ENCODE results near the gene HSPA8.

Gene HSPA8

GRCh38 chr11:123073343-123074057, 11.6 kb upstream of the HSPA8 start:
- no peak overlapping the region for H4K8ac ChIP-seq (ENCODE audit: low read depth, low read length)
- no peak overlapping the region for H3K18ac ChIP-seq (ENCODE audit: low read length)
- DNase-seq (ENCODE audit: low spot score) = no peak
- H3K79me1 ChIP-seq (ENCODE audit: low read depth, low read length) = no peaks in the 10 kb centered on the region
- no peak overlapping the region for H2AK5ac ChIP-seq (ENCODE audit: low read depth, low read length)
- no peak overlapping the region for H3K4ac ChIP-seq (ENCODE audit: low read length)
- no peak overlapping the region for H3K14ac ChIP-seq (ENCODE audit: low read length)
- peaks cover 0 to 3% of the 10 kb centered on the region in 2 donors for H3K4me1 ChIP-seq (ENCODE audit: control insufficient read depth in 2 of 2, insufficient read depth in 1 of 2, low read depth in 1 of 2, low read length in 2 of 2)
- H2BK15ac ChIP-seq (ENCODE audit: low read length) = no peak overlapping the region
- H3K4me3 ChIP-seq (ENCODE audit: low read length in 2 of 2) = no peak overlapping the region
- H2BK5ac ChIP-seq (ENCODE audit: low read length) = no peak overlapping the region
- no peak overlapping the region for H3K23ac ChIP-seq (ENCODE audit: low read depth, low read length, poor library complexity)
- no CpG with 5 or more reads among the region's 14 CpGs for WGBS, 2 donors (ENCODE audit: extremely low coverage in 2 of 2, insufficient read length in 2 of 2, insufficient replicate concordance in 1 of 2)
- no peak overlapping the region for H3K9ac ChIP-seq (ENCODE audit: low read depth, low read length, poor library complexity)
- no peak overlapping the region for H2BK120ac ChIP-seq (ENCODE audit: low read depth, low read length)
- no peak overlapping the region for H3K4me2 ChIP-seq (ENCODE audit: insufficient read depth, low read length, poor library complexity, severe bottlenecking)
- H2AFZ ChIP-seq (ENCODE audit: low read length) = no peak overlapping the region
- no peak overlapping the region for H3K27ac ChIP-seq (replicated peaks; ENCODE audit: low read length)
- peaks cover 0 to 2% of the 10 kb centered on the region in 2 donors for H3K36me3 ChIP-seq (replicated peaks in 1 of 2; ENCODE audit: control insufficient read depth in 2 of 2, insufficient read depth in 2 of 2, low read length in 2 of 2)
- H2BK12ac ChIP-seq (ENCODE audit: low read length) = no peak overlapping the region
- H3K27me3 ChIP-seq (ENCODE audit: control insufficient read depth in 3 of 3, insufficient read depth in 3 of 3, low read depth in 1 of 3, low read length in 3 of 3) = no peaks in the 10 kb centered on the region
- H4K91ac ChIP-seq (ENCODE audit: low read depth, low read length, poor library complexity) = no peak overlapping the region
- no peaks in the 10 kb centered on the region for H3K9me3 ChIP-seq (replicated peaks in 1 of 2; ENCODE audit: control insufficient read depth in 2 of 2, insufficient read depth in 1 of 2, low read depth in 1 of 2, low read length in 2 of 2)

- Histone ChIP-seq H3K9me3 (replicated peaks in 1 of 2; ENCODE audit: control insufficient read depth in 2 of 2, insufficient read depth in 1 of 2, low read depth in 1 of 2, low read length in 2 of 2) (no peaks in the 10 kb centered on the region), H3K36me3 (replicated peaks in 1 of 2; ENCODE audit: control insufficient read depth in 2 of 2, insufficient read depth in 2 of 2, low read length in 2 of 2) (peaks cover 0 to 2% of the 10 kb centered on the region in 2 donors), H3K18ac (ENCODE audit: low read length) (no peak overlapping the region), H3K4me3 (ENCODE audit: low read length in 2 of 2) (no peak overlapping the region), H2BK12ac (ENCODE audit: low read length) (no peak overlapping the region), H2AK5ac (ENCODE audit: low read depth, low read length) (no peak overlapping the region), H2BK15ac (ENCODE audit: low read length) (no peak overlapping the region), H3K9ac (ENCODE audit: low read depth, low read length, poor library complexity) (no peak overlapping the region), H3K4me2 (ENCODE audit: insufficient read depth, low read length, poor library complexity, severe bottlenecking) (no peak overlapping the region), H3K14ac (ENCODE audit: low read length) (no peak overlapping the region), H4K8ac (ENCODE audit: low read depth, low read length) (no peak overlapping the region), H3K4me1 (ENCODE audit: control insufficient read depth in 2 of 2, insufficient read depth in 1 of 2, low read depth in 1 of 2, low read length in 2 of 2) (peaks cover 0 to 3% of the 10 kb centered on the region in 2 donors), H3K27me3 (ENCODE audit: control insufficient read depth in 3 of 3, insufficient read depth in 3 of 3, low read depth in 1 of 3, low read length in 3 of 3) (no peaks in the 10 kb centered on the region), H3K4ac (ENCODE audit: low read length) (no peak overlapping the region), H3K23ac (ENCODE audit: low read depth, low read length, poor library complexity) (no peak overlapping the region), H3K27ac (replicated peaks; ENCODE audit: low read length) (no peak overlapping the region), H4K91ac (ENCODE audit: low read depth, low read length, poor library complexity) (no peak overlapping the region), H2AFZ (ENCODE audit: low read length) (no peak overlapping the region), H2BK120ac (ENCODE audit: low read depth, low read length) (no peak overlapping the region), H3K79me1 (ENCODE audit: low read depth, low read length) (no peaks in the 10 kb centered on the region), H2BK5ac (ENCODE audit: low read length) (no peak overlapping the region)
- DNase-seq (ENCODE audit: low spot score) = no peak
Measured at GRCh38 chr11:123072762-123073161, 10.8 kb upstream of the HSPA8 start.

- Histone ChIP-seq H3K4me1 (ENCODE audit: control insufficient read depth in 2 of 2, insufficient read depth in 1 of 2, low read depth in 1 of 2, low read length in 2 of 2) (peaks cover 0 to 3% of the 10 kb centered on the region in 2 donors), H4K91ac (ENCODE audit: low read depth, low read length, poor library complexity) (no peak overlapping the region), H3K4ac (ENCODE audit: low read length) (no peak overlapping the region), H2BK12ac (ENCODE audit: low read length) (no peak overlapping the region), H3K9me3 (replicated peaks in 1 of 2; ENCODE audit: control insufficient read depth in 2 of 2, insufficient read depth in 1 of 2, low read depth in 1 of 2, low read length in 2 of 2) (no peaks in the 10 kb centered on the region), H3K79me1 (ENCODE audit: low read depth, low read length) (no peaks in the 10 kb centered on the region), H2AK5ac (ENCODE audit: low read depth, low read length) (no peak overlapping the region), H2BK5ac (ENCODE audit: low read length) (no peak overlapping the region), H3K14ac (ENCODE audit: low read length) (no peak overlapping the region), H3K27ac (replicated peaks; ENCODE audit: low read length) (no peak overlapping the region), H2BK120ac (ENCODE audit: low read depth, low read length) (no peak overlapping the region), H3K23ac (ENCODE audit: low read depth, low read length, poor library complexity) (no peak overlapping the region), H3K36me3 (replicated peaks in 1 of 2; ENCODE audit: control insufficient read depth in 2 of 2, insufficient read depth in 2 of 2, low read length in 2 of 2) (peaks cover 0 to 2% of the 10 kb centered on the region in 2 donors), H3K27me3 (ENCODE audit: control insufficient read depth in 3 of 3, insufficient read depth in 3 of 3, low read depth in 1 of 3, low read length in 3 of 3) (no peaks in the 10 kb centered on the region), H3K4me3 (ENCODE audit: low read length in 2 of 2) (no peak overlapping the region), H3K9ac (ENCODE audit: low read depth, low read length, poor library complexity) (no peak overlapping the region), H2AFZ (ENCODE audit: low read length) (no peak overlapping the region), H3K18ac (ENCODE audit: low read length) (no peak overlapping the region), H4K8ac (ENCODE audit: low read depth, low read length) (no peak overlapping the region), H2BK15ac (ENCODE audit: low read length) (no peak overlapping the region), H3K4me2 (ENCODE audit: insufficient read depth, low read length, poor library complexity, severe bottlenecking) (no peak overlapping the region)
- no peak for DNase-seq (ENCODE audit: low spot score)
- WGBS, 2 donors (ENCODE audit: extremely low coverage in 2 of 2, insufficient read length in 2 of 2, insufficient replicate concordance in 1 of 2) = no CpG with 5 or more reads among the region's 2 CpGs
Measured at GRCh38 chr11:123072332-123072761, 10.4 kb upstream of the HSPA8 start.

- Histone ChIP-seq H3K23ac (ENCODE audit: low read depth, low read length, poor library complexity) (no peak overlapping the region), H3K9ac (ENCODE audit: low read depth, low read length, poor library complexity) (no peak overlapping the region), H3K4me1 (ENCODE audit: control insufficient read depth in 2 of 2, insufficient read depth in 1 of 2, low read depth in 1 of 2, low read length in 2 of 2) (peaks cover 0 to 3% of the 10 kb centered on the region in 2 donors), H2BK12ac (ENCODE audit: low read length) (no peak overlapping the region), H3K4me2 (ENCODE audit: insufficient read depth, low read length, poor library complexity, severe bottlenecking) (no peak overlapping the region), H3K4me3 (ENCODE audit: low read length in 2 of 2) (no peak overlapping the region), H3K18ac (ENCODE audit: low read length) (no peak overlapping the region), H3K27me3 (ENCODE audit: control insufficient read depth in 3 of 3, insufficient read depth in 3 of 3, low read depth in 1 of 3, low read length in 3 of 3) (no peaks in the 10 kb centered on the region), H2BK15ac (ENCODE audit: low read length) (no peak overlapping the region), H3K4ac (ENCODE audit: low read length) (no peak overlapping the region), H4K91ac (ENCODE audit: low read depth, low read length, poor library complexity) (no peak overlapping the region), H4K8ac (ENCODE audit: low read depth, low read length) (no peak overlapping the region), H2AFZ (ENCODE audit: low read length) (no peak overlapping the region), H2AK5ac (ENCODE audit: low read depth, low read length) (no peak overlapping the region), H2BK5ac (ENCODE audit: low read length) (no peak overlapping the region), H2BK120ac (ENCODE audit: low read depth, low read length) (no peak overlapping the region), H3K14ac (ENCODE audit: low read length) (no peak overlapping the region), H3K27ac (replicated peaks; ENCODE audit: low read length) (no peak overlapping the region), H3K79me1 (ENCODE audit: low read depth, low read length) (no peaks in the 10 kb centered on the region), H3K36me3 (replicated peaks in 1 of 2; ENCODE audit: control insufficient read depth in 2 of 2, insufficient read depth in 2 of 2, low read length in 2 of 2) (peaks cover 0 to 2% of the 10 kb centered on the region in 2 donors), H3K9me3 (replicated peaks in 1 of 2; ENCODE audit: control insufficient read depth in 2 of 2, insufficient read depth in 1 of 2, low read depth in 1 of 2, low read length in 2 of 2) (no peaks in the 10 kb centered on the region)
- DNase-seq (ENCODE audit: low spot score) = no peak
- no CpG with 5 or more reads among the region's 5 CpGs for WGBS, 2 donors (ENCODE audit: extremely low coverage in 2 of 2, insufficient read length in 2 of 2, insufficient replicate concordance in 1 of 2)
Measured at GRCh38 chr11:123069908-123070821, 8.2 kb upstream of the HSPA8 start.
